Measurements from ENCODE around the gene JAKMIP3.

GRCh38 chr10:132016514-132016913, 49.2 kb upstream of the JAKMIP3 start:
- TF ChIP-seq PBX3 (CRISPR knock-in tag; IDR thresholded peaks at IDR 0.05) (no peak), CTCF (tag by site-specific recombination; IDR thresholded peaks at IDR 0.05) (no peak), ZNF112 (tag by site-specific recombination; IDR thresholded peaks at IDR 0.05) (no peak), GLIS2 (tag by site-specific recombination; IDR thresholded peaks at IDR 0.05) (no peak), ZNF670 (tag by site-specific recombination; IDR thresholded peaks at IDR 0.05; ENCODE audit: low read depth) (no peak)

Data from HEK293 (cell line).